A549 (cell line): ENCODE results near the gene PAPPA.

ENCODE experiments used
- EP300 ChIP-seq, 2 experiments: fragments of >200 bp; sonication (Bioruptor Twin); formaldehyde crosslinking; IDR thresholded peaks; 2 replicates in 1 of 2; 3 replicates in 1 of 2; pipeline ENCODE4 v1.6.1; 2016 to 2017
- ESRRA ChIP-seq: fragments of 150-350 bp; IDR thresholded peaks from 2 replicates; pipeline ENCODE4 v1.6.1; 2014; ENCODE audit warnings: mild to moderate bottlenecking, low read length, borderline replicate concordance
- MAFK ChIP-seq: fragments of 450-650 bp; IDR thresholded peaks from 2 replicates; pipeline ENCODE4 v1.6.1; 2014; ENCODE audit not compliant: partially characterized antibody
- MAZ ChIP-seq: fragments of 150-350 bp; IDR thresholded peaks from 2 replicates; pipeline ENCODE4 v1.6.1; 2014; ENCODE audit warnings: antibody characterized with exemption, low read depth, low read length, borderline replicate concordance
- MYC ChIP-seq: IDR thresholded peaks from 2 replicates; pipeline ENCODE4 v1.6.1; 2012; ENCODE audit warnings: mild to moderate bottlenecking, inconsistent platforms, low read length, improper control_type of control experiment, borderline replicate concordance
- PHF8 ChIP-seq: fragments of 200-600 bp; sonication (generic); IDR thresholded peaks from 2 replicates; pipeline ENCODE4 v1.6.1; 2016; ENCODE audit warnings: low read depth, mild to moderate bottlenecking, antibody characterized with exemption, moderate library complexity, borderline replicate concordance
- POLR2A ChIP-seq: IDR thresholded peaks from 2 replicates; pipeline ENCODE4 v1.6.1; 2012; ENCODE audit warnings: mild to moderate bottlenecking, low read length
- RAD21 ChIP-seq, 2 experiments: fragments of >200 bp in 1 of 2; sonication (Bioruptor Twin) in 1 of 2; formaldehyde crosslinking in 1 of 2; IDR thresholded peaks in 1 of 2; conservative IDR thresholded peaks in 1 of 2; 2 replicates in 1 of 2; 3 replicates in 1 of 2; pipeline ENCODE4 v1.6.1; 2012 to 2018; ENCODE audit warnings: inconsistent platforms in 1 of 2
- SREBF2 ChIP-seq: fragments of 450-650 bp; IDR thresholded peaks from 2 replicates; pipeline ENCODE4 v1.6.1; 2014; ENCODE audit warnings: mild to moderate bottlenecking, moderate library complexity
- TF ChIP-seq, protein P1 (sequence below): fragments of >200 bp; sonication (Bioruptor Twin); formaldehyde crosslinking; IDR thresholded peaks from 3 replicates; pipeline ENCODE4 v1.5.1; 2016
- TF ChIP-seq, protein P2 (sequence below): fragments of 200-600 bp; sonication (generic); IDR thresholded peaks from 2 replicates; pipeline ENCODE4 v1.6.1; 2016; ENCODE audit warnings: antibody characterized with exemption, mild to moderate bottlenecking, moderate library complexity

GRCh38 chr9:116264361-116264760, 110.8 kb downstream of the PAPPA start:
- no peak for TF ChIP-seq ESRRA
- TF ChIP-seq EP300 (IDR thresholded peaks at IDR 0.05) = no peak
- TF ChIP-seq RAD21 (conservative IDR thresholded peaks at IDR 0.05 in 1 of 2, IDR thresholded peaks at IDR 0.05 in 1 of 2) = no peak
- no peak for TF ChIP-seq POLR2A
- TF ChIP-seq MYC = no peak
- no peak for TF ChIP-seq MAZ
- no peak for TF ChIP-seq SREBF2
- TF ChIP-seq, protein P1, sequence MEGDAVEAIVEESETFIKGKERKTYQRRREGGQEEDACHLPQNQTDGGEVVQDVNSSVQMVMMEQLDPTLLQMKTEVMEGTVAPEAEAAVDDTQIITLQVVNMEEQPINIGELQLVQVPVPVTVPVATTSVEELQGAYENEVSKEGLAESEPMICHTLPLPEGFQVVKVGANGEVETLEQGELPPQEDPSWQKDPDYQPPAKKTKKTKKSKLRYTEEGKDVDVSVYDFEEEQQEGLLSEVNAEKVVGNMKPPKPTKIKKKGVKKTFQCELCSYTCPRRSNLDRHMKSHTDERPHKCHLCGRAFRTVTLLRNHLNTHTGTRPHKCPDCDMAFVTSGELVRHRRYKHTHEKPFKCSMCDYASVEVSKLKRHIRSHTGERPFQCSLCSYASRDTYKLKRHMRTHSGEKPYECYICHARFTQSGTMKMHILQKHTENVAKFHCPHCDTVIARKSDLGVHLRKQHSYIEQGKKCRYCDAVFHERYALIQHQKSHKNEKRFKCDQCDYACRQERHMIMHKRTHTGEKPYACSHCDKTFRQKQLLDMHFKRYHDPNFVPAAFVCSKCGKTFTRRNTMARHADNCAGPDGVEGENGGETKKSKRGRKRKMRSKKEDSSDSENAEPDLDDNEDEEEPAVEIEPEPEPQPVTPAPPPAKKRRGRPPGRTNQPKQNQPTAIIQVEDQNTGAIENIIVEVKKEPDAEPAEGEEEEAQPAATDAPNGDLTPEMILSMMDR = no peak
- TF ChIP-seq, protein P2, sequence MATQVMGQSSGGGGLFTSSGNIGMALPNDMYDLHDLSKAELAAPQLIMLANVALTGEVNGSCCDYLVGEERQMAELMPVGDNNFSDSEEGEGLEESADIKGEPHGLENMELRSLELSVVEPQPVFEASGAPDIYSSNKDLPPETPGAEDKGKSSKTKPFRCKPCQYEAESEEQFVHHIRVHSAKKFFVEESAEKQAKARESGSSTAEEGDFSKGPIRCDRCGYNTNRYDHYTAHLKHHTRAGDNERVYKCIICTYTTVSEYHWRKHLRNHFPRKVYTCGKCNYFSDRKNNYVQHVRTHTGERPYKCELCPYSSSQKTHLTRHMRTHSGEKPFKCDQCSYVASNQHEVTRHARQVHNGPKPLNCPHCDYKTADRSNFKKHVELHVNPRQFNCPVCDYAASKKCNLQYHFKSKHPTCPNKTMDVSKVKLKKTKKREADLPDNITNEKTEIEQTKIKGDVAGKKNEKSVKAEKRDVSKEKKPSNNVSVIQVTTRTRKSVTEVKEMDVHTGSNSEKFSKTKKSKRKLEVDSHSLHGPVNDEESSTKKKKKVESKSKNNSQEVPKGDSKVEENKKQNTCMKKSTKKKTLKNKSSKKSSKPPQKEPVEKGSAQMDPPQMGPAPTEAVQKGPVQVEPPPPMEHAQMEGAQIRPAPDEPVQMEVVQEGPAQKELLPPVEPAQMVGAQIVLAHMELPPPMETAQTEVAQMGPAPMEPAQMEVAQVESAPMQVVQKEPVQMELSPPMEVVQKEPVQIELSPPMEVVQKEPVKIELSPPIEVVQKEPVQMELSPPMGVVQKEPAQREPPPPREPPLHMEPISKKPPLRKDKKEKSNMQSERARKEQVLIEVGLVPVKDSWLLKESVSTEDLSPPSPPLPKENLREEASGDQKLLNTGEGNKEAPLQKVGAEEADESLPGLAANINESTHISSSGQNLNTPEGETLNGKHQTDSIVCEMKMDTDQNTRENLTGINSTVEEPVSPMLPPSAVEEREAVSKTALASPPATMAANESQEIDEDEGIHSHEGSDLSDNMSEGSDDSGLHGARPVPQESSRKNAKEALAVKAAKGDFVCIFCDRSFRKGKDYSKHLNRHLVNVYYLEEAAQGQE = no peak
- no peak for TF ChIP-seq PHF8
- no peak for TF ChIP-seq MAFK
